ENCODE data around the gene DHRS4L2.

DHRS4L2 gene

DNA sequence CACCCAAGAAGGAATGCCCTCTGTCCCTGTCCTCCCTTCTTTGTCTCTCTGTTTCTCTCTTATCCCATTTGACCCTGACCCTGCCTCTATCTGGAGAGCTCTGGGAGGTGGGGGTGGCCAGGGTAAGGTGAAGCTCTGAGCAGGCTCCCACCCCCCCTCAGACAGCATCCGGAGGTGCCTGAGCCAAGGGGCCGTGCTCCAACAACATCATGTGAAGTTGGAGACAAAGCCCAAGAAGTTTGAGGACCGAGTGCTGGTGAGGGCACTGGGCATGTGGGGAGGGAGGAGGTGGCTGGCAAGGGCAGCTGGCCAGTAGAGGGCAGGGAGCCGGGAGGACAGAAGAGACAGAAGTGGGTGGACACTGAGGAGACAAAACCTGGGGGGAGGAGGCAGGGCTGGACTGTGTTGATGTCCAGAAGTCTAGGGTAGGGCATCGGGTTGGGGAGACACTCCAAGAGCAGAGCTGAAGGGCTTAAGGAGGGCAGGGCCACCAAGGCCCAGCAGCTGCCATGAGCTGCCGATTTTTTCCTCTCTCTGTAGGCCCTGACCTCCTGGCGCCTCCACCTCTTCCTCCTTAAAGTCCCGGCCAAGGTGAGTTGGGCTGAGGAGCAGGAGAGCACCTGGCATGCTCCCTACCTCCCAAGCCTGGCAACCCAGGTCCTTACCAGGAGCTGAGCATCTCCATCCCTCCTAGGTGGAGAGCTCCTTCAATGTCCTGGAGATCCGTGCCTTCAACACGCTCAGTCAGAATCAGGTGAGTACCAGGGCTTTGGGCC lies 65.0 kb downstream of the DHRS4L2 start:
- DNase-seq (ENCODE audit: low read depth) = no peak

DNA sequence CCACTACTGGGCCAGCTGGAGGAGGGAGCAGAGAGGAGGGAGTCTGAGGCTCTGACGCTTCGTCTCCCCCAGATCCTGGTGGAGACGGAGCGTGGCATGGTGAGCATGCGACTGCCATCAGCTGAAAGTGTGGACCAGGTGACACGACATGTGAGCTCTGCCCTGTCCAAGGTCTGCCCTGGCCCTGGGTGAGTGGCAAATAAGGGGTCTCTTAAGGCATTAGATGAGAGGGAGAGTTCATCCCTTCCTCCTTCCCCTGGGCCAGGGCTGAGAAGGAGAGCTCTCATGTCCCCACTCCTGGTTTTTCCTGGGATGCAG lies 65.6 kb downstream of the DHRS4L2 start:
- DNase-seq (ENCODE audit: low read depth) = no peak

DNA sequence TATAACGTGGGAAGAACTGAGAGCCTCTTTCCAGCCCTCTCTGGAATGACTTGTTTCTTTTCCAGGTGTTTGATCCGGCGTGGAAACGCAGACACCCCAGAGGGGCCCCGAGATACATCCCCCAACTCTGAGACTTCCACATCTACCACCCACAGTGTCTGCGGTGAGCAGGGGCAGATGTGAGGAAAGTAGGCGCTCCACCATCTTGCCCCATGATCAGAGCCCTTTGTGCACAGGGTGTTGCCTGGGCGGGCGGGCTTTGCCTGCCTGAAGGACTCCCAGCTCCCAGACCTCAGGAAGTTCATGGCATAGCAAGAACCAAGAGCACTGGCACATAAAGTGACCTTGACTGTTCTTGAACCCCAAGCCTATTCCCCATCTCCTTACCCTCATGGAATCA lies 65.9 kb downstream of the DHRS4L2 start:
- no peak for DNase-seq (ENCODE audit: low read depth)
